IPS-18a (cell line): ENCODE measurements around the gene DICER1.

ENCODE experiments used
- H3K27ac ChIP-seq: one replicate; pipeline ENCODE4 v1.5.1; 2013; ENCODE audit warnings: low read length
- H3K27me3 ChIP-seq: one replicate; pipeline ENCODE4 v1.6.1; 2013; ENCODE audit warnings: mild to moderate bottlenecking, low read length; ENCODE audit not compliant: control insufficient read depth, insufficient read depth
- H3K36me3 ChIP-seq: one replicate; pipeline ENCODE4 v1.6.1; 2013; ENCODE audit warnings: low read depth, low read length; ENCODE audit not compliant: control insufficient read depth
- H3K4me1 ChIP-seq: one replicate; pipeline ENCODE4 v1.6.1; 2013; ENCODE audit warnings: low read depth, low read length; ENCODE audit not compliant: control insufficient read depth
- H3K4me3 ChIP-seq: one replicate; pipeline ENCODE4 v1.5.1; 2013; ENCODE audit warnings: low read length
- H3K9ac ChIP-seq: one replicate; pipeline ENCODE4 v1.6.1; 2013; ENCODE audit warnings: mild to moderate bottlenecking, low read length, moderate library complexity
- H3K9me3 ChIP-seq: one replicate; pipeline ENCODE4 v1.6.1; 2013; ENCODE audit warnings: low read depth, low read length; ENCODE audit not compliant: control insufficient read depth

The DICER1 gene

DNA sequence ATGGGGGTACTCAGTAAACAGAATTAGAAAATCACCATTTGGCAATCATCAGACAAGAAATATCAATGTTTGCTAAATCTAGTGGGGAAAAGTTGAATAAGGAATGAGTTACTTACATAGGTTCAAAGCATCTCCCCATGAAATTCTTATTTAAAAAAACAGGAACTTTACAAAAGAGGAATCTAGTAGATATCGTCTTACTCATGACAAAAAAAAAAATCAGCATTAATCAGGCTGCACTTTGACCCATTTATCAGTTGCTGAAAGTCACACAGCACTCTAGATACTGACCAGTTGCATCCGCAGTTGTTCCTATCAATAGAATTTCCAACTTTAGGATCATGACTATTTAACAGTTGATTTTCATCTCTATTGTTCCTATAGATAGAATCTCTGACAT, 5.8 kb upstream of the DICER1 start:
- H3K36me3 ChIP-seq: no peaks in the 10 kb centered on the region
- H3K4me1 ChIP-seq: peaks cover 13% of the 10 kb centered on the region
- no peak overlapping the region for H3K4me3 ChIP-seq
- no peaks in the 10 kb centered on the region for H3K9me3 ChIP-seq
- no peak overlapping the region for H3K9ac ChIP-seq
- H3K27ac ChIP-seq: no peak overlapping the region
- no peaks in the 10 kb centered on the region for H3K27me3 ChIP-seq

DNA sequence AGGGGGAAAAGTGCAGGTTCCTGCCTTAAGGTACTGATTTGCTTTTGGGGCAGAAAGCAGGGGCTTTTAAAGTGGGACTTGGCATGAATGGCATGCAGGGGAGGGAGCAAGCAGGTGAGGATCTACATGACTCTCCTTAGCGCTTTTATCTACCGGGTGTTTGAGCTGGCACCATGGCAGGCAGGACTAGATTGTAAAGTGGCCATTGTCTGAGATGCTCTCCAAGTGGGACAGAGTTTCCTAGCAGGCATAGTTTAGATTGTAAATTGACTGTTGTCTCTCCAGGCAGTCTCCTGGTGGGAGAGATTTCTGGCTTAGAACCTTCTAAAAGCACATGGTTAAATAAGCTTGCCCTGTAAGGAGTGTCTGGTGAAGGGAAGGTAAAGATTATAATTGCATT, 5.3 kb upstream of the DICER1 start:
- H3K27me3 ChIP-seq: no peaks in the 10 kb centered on the region
- H3K4me1 ChIP-seq: peaks cover 14% of the 10 kb centered on the region
- no peaks in the 10 kb centered on the region for H3K36me3 ChIP-seq
- no peak overlapping the region for H3K27ac ChIP-seq
- no peak overlapping the region for H3K4me3 ChIP-seq
- no peak overlapping the region for H3K9ac ChIP-seq
- H3K9me3 ChIP-seq: no peaks in the 10 kb centered on the region

DNA sequence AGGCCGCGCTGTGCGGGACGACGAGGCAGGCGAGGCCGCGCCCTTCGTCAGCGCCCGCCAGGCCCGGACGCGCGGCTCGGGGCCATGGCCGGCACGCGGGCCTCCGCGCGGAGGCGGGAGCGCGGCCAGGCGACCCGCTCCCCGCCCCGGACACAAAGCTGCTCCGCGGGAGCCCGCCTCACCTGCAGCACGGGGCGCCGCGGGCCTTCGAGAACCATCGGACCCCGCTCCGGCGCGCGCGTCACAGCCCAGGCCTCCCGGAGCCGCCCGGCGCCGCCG, 342 bp downstream of the DICER1 start:
- no peaks in the 10 kb centered on the region for H3K27me3 ChIP-seq
- no peaks in the 10 kb centered on the region for H3K36me3 ChIP-seq
- H3K4me3 ChIP-seq: peak overlapping the region; percentile 90
- H3K27ac ChIP-seq: no peak overlapping the region
- peak overlapping the region; percentile 64 for H3K9ac ChIP-seq
- H3K4me1 ChIP-seq: peaks cover 19% of the 10 kb centered on the region
- H3K9me3 ChIP-seq: no peaks in the 10 kb centered on the region

DNA sequence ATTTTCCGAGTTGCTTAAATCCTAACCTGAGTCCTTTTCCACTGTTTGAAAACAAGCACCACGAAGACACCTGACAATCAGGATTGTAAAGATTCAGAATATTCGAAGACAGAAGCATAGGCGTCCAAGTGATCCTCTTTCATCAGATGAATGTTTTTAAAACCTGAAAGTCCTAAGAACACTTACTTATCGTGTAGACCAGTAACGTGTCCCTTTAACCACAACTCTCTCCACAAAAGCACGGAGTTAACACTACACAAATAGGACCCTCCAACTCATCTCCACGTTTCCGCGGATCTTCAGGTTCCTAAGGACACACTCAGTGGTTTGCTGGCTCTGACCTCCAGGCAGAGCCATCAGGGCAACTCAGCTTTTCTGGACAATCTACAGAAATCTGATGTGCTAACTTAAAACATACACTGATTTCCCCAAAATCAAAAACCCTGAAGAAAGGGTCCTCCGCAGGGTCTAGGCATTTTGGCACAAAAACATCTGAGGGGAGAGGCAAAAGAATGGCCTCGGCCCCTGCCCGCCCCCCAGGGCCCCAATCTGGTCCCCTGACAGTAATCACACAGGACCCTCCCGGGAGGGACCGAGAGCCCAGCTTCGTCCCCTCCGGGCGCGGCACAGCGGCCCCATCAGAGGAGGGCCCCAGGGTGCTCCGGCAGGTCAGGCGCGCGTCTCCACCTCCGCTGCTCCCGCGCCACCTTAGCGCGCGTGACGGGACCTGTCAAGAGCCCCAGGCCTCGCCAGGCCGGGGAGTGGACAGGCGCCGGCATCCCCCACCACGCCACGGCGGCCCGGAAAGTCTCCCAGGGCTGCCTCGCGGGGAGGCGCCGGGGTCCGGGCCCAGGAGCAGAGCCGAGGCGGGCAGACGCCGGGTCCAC, 925 bp downstream of the DICER1 start:
- Histone ChIP-seq H3K27me3 (no peaks in the 10 kb centered on the region), H3K9me3 (no peaks in the 10 kb centered on the region), H3K27ac (no peak overlapping the region), H3K4me1 (peaks cover 23% of the 10 kb centered on the region), H3K36me3 (no peaks in the 10 kb centered on the region), H3K4me3 (peak overlapping the region; percentile 90), H3K9ac (peak overlapping the region; percentile 64)

DNA sequence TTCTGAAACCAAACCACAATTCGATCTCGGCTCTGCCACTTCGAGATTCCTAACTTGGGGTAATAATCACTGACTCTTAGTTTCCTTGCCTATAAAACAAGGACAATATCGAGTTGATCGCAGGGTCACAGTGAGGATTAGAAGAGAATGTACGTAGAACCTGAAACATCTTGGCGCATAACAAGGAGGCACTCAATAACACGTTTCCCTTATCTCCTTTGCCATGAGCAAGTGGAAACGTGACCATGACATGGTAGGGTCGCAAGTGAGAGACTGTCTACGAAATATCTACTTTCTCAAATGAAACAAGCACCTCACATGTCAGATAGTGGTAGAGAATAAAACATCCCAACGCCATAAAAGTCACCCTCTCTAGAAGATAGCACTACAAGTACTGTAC, 2.3 kb downstream of the DICER1 start:
- Histone ChIP-seq H3K36me3 (no peaks in the 10 kb centered on the region), H3K9me3 (no peaks in the 10 kb centered on the region), H3K27me3 (no peaks in the 10 kb centered on the region), H3K4me3 (no peak overlapping the region), H3K9ac (no peak overlapping the region), H3K27ac (no peak overlapping the region), H3K4me1 (peaks cover 23% of the 10 kb centered on the region)

DNA sequence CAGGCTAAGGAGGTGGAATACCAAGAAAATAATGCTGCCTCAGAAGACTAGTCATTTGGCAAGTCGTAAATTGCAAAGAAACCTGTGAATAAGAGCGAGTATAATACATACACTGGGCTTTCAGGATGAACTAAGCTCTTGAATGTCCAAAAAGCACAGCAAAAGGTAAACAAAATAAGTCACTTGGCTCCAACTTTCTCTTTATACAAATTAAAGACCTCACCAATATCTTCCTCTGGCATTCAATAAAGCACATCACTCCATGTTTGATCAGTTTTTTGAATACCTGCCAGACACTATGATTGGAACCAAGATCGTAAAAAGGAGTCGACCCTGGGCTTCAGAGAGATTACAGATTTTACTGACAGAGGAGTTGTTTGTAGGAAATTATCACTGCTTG, 3.5 kb downstream of the DICER1 start:
- no peak overlapping the region for H3K27ac ChIP-seq
- no peaks in the 10 kb centered on the region for H3K36me3 ChIP-seq
- peaks cover 25% of the 10 kb centered on the region for H3K4me1 ChIP-seq
- H3K9ac ChIP-seq: no peak overlapping the region
- no peaks in the 10 kb centered on the region for H3K9me3 ChIP-seq
- no peak overlapping the region for H3K4me3 ChIP-seq
- H3K27me3 ChIP-seq: no peaks in the 10 kb centered on the region

DNA sequence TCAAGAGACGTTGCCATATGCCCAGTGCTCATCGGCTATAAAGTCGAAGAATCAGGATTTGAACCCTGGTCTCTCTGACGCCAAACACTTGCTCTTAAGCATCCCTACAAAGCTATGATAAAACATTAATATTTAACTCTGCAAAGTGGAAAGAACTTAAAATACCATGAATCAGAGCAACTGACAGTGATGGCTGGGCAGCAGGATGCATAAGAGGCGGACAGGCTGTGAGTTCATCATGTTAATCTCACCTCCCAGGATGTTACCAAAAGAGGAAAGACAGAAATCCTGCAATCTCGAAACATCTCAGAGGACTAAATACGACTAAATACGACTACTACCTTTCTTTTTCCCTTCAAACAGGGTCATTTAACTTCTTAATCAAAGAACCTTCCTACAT, 5.8 kb downstream of the DICER1 start:
- Histone ChIP-seq H3K4me1 (peaks cover 37% of the 10 kb centered on the region), H3K9ac (no peak overlapping the region), H3K4me3 (no peak overlapping the region), H3K9me3 (no peaks in the 10 kb centered on the region), H3K36me3 (no peaks in the 10 kb centered on the region), H3K27ac (no peak overlapping the region), H3K27me3 (no peaks in the 10 kb centered on the region)

DNA sequence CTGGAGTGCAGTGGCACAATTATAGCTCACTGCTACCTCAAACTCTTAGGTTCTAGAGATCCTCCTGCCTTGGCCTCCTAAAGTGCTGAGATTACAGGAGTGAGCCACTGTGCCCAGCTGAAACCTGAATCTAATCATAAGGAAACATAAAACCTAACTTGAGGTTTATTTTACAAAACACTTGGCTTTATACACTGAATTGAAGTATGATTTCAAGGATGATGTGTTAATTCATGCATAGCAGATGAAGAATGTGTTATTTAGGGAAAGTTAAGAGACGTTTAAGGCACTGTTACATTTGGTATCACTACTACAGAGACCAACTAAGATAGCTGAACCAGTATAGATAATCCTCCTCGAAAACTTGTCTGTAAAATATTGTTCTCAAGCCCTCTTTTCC, 6.4 kb downstream of the DICER1 start:
- Histone ChIP-seq H3K36me3 (no peaks in the 10 kb centered on the region), H3K27ac (no peak overlapping the region), H3K27me3 (no peaks in the 10 kb centered on the region), H3K9ac (no peak overlapping the region), H3K4me1 (peaks cover 37% of the 10 kb centered on the region), H3K9me3 (no peaks in the 10 kb centered on the region), H3K4me3 (no peak overlapping the region)

DNA sequence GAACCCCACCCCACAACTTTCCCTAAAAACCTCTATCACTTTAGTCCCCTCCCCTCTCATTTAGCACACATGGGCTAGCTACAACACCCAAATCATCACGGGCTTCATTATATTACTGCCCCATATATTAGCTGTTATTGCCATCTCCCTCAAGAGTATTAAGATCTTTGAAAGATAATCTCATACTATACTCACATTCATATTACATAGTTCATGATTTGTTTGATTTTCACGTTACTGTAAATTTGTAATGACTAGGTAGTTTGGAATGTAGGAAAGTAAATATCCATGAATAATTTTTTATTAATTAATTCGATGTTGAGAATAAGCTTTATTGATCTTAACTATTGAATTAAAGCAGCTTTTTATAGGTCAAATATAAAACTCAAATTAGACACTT, 7.9 kb downstream of the DICER1 start:
- Histone ChIP-seq H3K27me3 (no peaks in the 10 kb centered on the region), H3K4me3 (no peak overlapping the region), H3K4me1 (peaks cover 42% of the 10 kb centered on the region), H3K9me3 (peaks cover 6% of the 10 kb centered on the region), H3K36me3 (no peaks in the 10 kb centered on the region), H3K9ac (no peak overlapping the region), H3K27ac (no peak overlapping the region)

DNA sequence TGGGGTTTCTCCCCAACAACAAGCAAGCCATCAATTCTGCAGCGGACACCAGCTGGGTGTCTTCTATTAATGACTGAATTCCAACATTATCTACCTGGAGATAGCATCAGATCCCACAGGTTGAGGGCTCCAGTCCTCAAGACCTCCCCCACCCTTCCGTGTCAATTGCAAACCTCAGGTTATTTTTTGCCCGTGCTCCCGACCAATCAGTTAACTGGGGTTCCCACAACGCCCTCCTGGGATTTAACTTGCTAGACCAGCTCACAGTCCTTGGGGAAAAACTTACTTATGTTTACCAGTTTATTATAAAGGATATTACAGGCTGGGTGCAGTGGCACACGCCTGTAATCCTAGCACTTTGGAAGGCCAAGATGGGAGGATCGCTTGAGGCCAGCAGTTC, 9.7 kb downstream of the DICER1 start:
- H3K36me3 ChIP-seq: no peaks in the 10 kb centered on the region
- H3K4me1 ChIP-seq: peaks cover 54% of the 10 kb centered on the region
- peaks cover 6% of the 10 kb centered on the region for H3K9me3 ChIP-seq
- no peak overlapping the region for H3K27ac ChIP-seq
- H3K4me3 ChIP-seq: no peak overlapping the region
- H3K27me3 ChIP-seq: no peaks in the 10 kb centered on the region
- H3K9ac ChIP-seq: no peak overlapping the region

DNA sequence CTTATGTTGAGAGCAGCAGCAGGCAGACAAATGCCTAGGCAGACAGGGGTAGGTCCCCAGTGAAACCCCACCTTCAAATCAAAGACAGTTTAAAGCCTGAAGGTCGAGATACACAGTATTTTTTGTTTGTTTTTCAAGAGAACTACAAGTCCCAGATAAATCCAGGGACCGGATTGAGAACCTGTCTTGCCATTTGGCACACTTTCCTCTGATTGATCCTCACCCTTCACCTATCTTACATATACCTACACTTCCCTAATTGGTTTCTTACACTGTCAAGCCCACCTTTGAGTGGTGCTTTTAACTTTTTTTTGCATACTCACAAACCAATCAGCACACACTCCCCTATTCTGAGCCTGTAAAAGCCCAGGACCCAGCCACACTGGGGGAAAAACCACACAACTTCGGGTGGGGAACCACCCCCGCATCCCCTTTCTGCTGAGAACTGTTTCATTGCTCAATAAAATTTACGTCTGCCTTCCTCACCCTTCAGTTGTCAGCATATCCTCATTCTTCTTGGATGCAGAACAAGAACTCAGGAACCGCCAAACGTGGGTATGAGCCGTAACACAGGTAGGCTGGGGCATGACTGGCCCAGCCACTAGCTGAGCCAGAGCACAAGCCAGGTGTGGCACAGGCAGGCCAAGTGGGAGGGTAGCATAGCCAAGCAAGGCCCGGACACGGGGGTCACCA, 11.1 kb downstream of the DICER1 start:
- no peaks in the 10 kb centered on the region for H3K36me3 ChIP-seq
- H3K27me3 ChIP-seq: no peaks in the 10 kb centered on the region
- peaks cover 55% of the 10 kb centered on the region for H3K4me1 ChIP-seq
- H3K9me3 ChIP-seq: peaks cover 6% of the 10 kb centered on the region
- H3K4me3 ChIP-seq: no peak overlapping the region
- no peak overlapping the region for H3K9ac ChIP-seq
- no peak overlapping the region for H3K27ac ChIP-seq

DNA sequence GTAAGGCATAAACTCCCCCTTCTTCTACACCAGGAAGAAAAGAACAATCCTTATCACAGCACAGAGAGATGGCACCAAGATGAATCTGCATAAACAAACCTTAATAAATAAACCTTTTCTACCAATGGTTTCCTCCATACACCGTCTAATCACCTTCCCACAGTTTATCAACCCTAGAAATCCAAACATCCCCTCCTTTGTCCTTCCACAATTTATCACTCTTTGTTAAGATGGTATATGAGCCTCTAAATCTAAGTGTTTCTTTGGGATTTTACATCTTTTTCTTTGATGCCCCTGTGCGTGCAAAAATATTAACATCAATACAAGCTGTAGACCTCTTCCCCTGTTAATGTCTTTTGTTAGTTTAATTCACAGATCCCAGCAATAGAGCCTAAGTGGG, 12.5 kb downstream of the DICER1 start:
- peaks cover 6% of the 10 kb centered on the region for H3K9me3 ChIP-seq
- no peaks in the 10 kb centered on the region for H3K36me3 ChIP-seq
- H3K27ac ChIP-seq: no peak overlapping the region
- H3K9ac ChIP-seq: no peak overlapping the region
- peaks cover 68% of the 10 kb centered on the region for H3K4me1 ChIP-seq
- H3K4me3 ChIP-seq: no peak overlapping the region
- H3K27me3 ChIP-seq: no peaks in the 10 kb centered on the region
